K562 (cell line): Measurements from ENCODE around the gene UBE2H. TPM values are rescaled to one million over a fixed set of nuclear protein-coding genes. Genes with fewer than 3 reads are reported as not detected.

Source experiments
- ARNT ChIP-seq, 2 experiments: fragments of 450-650 bp; IDR thresholded peaks; 2 replicates each; pipeline ENCODE4 v1.6.1; 2016; ENCODE audit warnings: mild to moderate bottlenecking in 1 of 2
- BCL6 ChIP-seq: fragments of 250-450 bp; sonication (Bioruptor Pico); IDR thresholded peaks from 2 replicates; pipeline ENCODE4 v1.4.0; 2020
- FOXK2 ChIP-seq, 2 experiments: fragments of 450-650 bp; IDR thresholded peaks in 1 of 2; conservative IDR thresholded peaks in 1 of 2; 2 replicates each; pipeline ENCODE4 v1.6.1; 2016; ENCODE audit warnings: low read depth in 2 of 2, mild to moderate bottlenecking in 1 of 2
- HDAC6 ChIP-seq: IDR thresholded peaks from 2 replicates; pipeline ENCODE4 v1.6.1; 2012; ENCODE audit warnings: low read depth, mild to moderate bottlenecking, control low read depth, inconsistent platforms, low read length, moderate library complexity
- MYBL2 ChIP-seq, 2 experiments: fragments of 450-650 bp in 1 of 2; sonication (generic) in 1 of 2; formaldehyde crosslinking in 1 of 2; IDR thresholded peaks; 2 replicates each; pipeline versions ENCODE4 v1.6.1 to v1.8.1; 2017 to 2022; ENCODE audit warnings: borderline replicate concordance in 1 of 2, inconsistent platforms in 1 of 2, low read depth in 1 of 2, mild to moderate bottlenecking in 1 of 2, missing genetic modification reagents in 1 of 2, moderate library complexity in 1 of 2
- MYNN ChIP-seq, 2 experiments: sonication (generic); formaldehyde crosslinking in 1 of 2; IDR thresholded peaks; 2 replicates each; pipeline versions ENCODE4 v1.5.0 to v1.6.1; 2016 to 2020; ENCODE audit warnings: antibody characterized with exemption in 1 of 2, missing genetic modification reagents in 1 of 2
- NONO ChIP-seq, 2 experiments: fragments of 200-400 bp in 1 of 2; fragments of 450-650 bp in 1 of 2; formaldehyde crosslinking in 1 of 2; IDR thresholded peaks; 2 replicates each; pipeline ENCODE4 v1.6.1; 2017; ENCODE audit warnings: low read depth in 2 of 2, mild to moderate bottlenecking in 2 of 2, moderate library complexity in 2 of 2, low read length in 1 of 2
- RBM15 ChIP-seq: fragments of 200-400 bp; formaldehyde crosslinking; IDR thresholded peaks from 2 replicates; pipeline ENCODE4 v1.6.1; 2018; ENCODE audit warnings: mild to moderate bottlenecking, low read length, moderate library complexity; ENCODE audit not compliant: insufficient read depth
- STAT5A ChIP-seq: IDR thresholded peaks from 2 replicates; pipeline ENCODE4 v1.6.1; 2012; ENCODE audit warnings: low read length, inconsistent platforms, borderline replicate concordance
- TBP ChIP-seq: optimal IDR thresholded peaks from 2 replicates; pipeline ENCODE3; 2011; ENCODE audit warnings: low read depth, low read length, improper control_type of control experiment
- ZKSCAN3 ChIP-seq: fragments of 250-450 bp; sonication (Bioruptor Pico); IDR thresholded peaks from 2 replicates; pipeline ENCODE4 v1.4.0; 2020
- ZNF146 ChIP-seq: IDR thresholded peaks from one replicate; pipeline ENCODE4 v1.6.1; 2018; ENCODE audit warnings: missing compliant biosample characterization; ENCODE audit not compliant: unreplicated experiment
- ZNF232 ChIP-seq: sonication (generic); formaldehyde crosslinking; IDR thresholded peaks from 2 replicates; pipeline ENCODE4 v1.8.0; 2022; ENCODE audit warnings: mild to moderate bottlenecking, missing genetic modification reagents
- ZNF408 ChIP-seq: fragments of 250-450 bp; sonication (Bioruptor Pico); IDR thresholded peaks from 2 replicates; pipeline ENCODE4 v1.4.0; 2020; ENCODE audit warnings: low read depth, mild to moderate bottlenecking, moderate library complexity
- ZNF589 ChIP-seq: fragments of 200-800 bp; sonication (Bioruptor generic); IDR thresholded peaks from 2 replicates; pipeline ENCODE4 v1.6.1; 2016; ENCODE audit warnings: low read depth, missing genetic modification characterization, missing compliant biosample characterization
- ZNF79 ChIP-seq: fragments of 250-450 bp; sonication (Bioruptor Pico); IDR thresholded peaks from 2 replicates; pipeline ENCODE4 v1.4.0; 2020; ENCODE audit warnings: low read depth, mild to moderate bottlenecking, moderate library complexity
- polyA plus RNA-seq, 8 experiments: library from polyadenylated mRNA; depleted of rRNA in 4 of 8; stranded (reverse) in 5 of 8; unstranded in 3 of 8; fragments of >200 nt; fragmentation: Nextera tagmentation in 2 of 8; fragmentation: Illumina TruSeq in 1 of 8; extraction: Ambion mirVana in 2 of 8; extraction: Trizol in 1 of 8; gene quantifications; 2 replicates each; pipeline versions ENCODE4 v1.2.1 to v1.2.3, GENCODE V29; 2011 to 2014; ENCODE audit warnings: inconsistent platforms in 1 of 8, missing spikeins in 1 of 8
- total RNA-seq, 7 experiments: library from RNA; depleted of rRNA in 6 of 7; stranded (reverse); fragments of >200 nt in 6 of 7; fragmentation: Illumina TruSeq in 2 of 7; extraction: Trizol in 2 of 7; gene quantifications; 2 replicates each; pipeline versions ENCODE4 v1.2.1 to v1.2.3, GENCODE V29; 2011 to 2021; ENCODE audit warnings: low replicate concordance in 1 of 7
- TF ChIP-seq, protein P1 (sequence below): fragments of 450-650 bp; IDR thresholded peaks from 2 replicates; pipeline ENCODE4 v1.6.1; 2016; ENCODE audit warnings: antibody characterized with exemption
- TF ChIP-seq, protein P2 (sequence below): fragments of 450-650 bp; IDR thresholded peaks from one replicate; pipeline ENCODE4 v1.6.1; 2018; ENCODE audit warnings: mild to moderate bottlenecking, moderate library complexity; ENCODE audit not compliant: partially characterized antibody
- TF ChIP-seq, protein P3 (sequence below): fragments of 250-450 bp; sonication (Bioruptor Pico); IDR thresholded peaks from 2 replicates; pipeline ENCODE4 v1.4.0; 2020; ENCODE audit warnings: mild to moderate bottlenecking, moderate library complexity
- TF ChIP-seq, protein P4 (sequence below): IDR thresholded peaks from 2 replicates; pipeline ENCODE4 v1.6.1; 2016; ENCODE audit warnings: missing genetic modification characterization, missing compliant biosample characterization

Gene UBE2H
- total and polyA plus RNA-seq, 9 of the 15 experiments (the other 6 are each of a cell fraction or from before 2014, with no cell fraction given): 6.3 to 33.0 (median 13.3) TPM

DNA sequence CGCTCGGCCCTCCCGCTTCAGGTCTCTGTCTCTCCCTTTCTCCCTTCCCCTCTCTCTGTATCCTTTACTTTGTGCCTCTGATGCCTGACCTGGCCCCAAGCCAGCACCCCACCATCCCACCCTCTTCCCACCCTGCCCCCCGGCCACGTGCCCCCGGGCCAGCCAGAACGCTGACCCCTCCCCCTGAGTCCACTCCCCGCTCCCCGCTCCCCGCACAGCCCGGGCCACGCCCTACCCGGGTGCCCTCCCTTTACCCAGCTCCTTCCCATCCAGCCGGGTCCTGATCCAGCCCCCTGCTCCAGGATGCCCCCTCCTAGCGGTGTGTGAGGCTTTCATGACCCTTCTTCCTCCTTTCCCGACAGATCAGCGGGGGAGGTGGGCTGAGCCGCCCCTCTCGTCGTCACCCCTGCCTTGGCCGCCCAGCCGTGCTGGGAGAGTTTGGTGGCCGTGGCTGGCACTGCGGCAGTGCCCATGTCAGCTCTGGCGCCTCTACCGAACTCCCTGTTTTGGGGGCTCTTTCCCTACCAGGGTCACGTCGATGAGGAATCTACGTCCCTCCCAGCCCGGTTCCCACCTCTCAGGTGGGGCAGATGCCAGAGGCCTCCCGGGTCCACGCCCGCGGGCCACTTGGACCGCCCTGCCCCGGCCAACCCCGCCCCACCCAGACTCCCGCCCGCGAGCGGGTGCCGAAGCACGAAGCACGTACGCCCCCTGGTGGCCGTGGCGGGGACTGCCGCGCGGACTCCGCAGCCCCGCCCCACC lies 127.4 kb downstream of the UBE2H start (continued):
- TF ChIP-seq, protein P1, sequence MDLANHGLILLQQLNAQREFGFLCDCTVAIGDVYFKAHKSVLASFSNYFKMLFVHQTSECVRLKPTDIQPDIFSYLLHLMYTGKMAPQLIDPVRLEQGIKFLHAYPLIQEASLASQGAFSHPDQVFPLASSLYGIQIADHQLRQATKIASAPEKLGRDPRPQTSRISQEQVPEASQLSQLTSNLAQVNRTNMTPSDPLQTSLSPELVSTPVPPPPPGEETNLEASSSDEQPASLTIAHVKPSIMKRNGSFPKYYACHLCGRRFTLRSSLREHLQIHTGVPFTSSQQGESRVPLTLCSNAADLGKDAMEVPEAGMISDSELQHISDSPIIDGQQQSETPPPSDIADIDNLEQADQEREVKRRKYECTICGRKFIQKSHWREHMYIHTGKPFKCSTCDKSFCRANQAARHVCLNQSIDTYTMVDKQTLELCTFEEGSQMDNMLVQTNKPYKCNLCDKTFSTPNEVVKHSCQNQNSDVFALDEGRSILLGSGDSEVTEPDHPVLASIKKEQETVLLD: 0 out of 2 replicates have a peak, but pooled peaks have one; percentile 59
- TF ChIP-seq MYNN (IDR thresholded peaks at IDR 0.05): peak; percentile 24
- no peak for TF ChIP-seq MYNN (CRISPR knock-in tag; IDR thresholded peaks at IDR 0.05)
- TF ChIP-seq ZKSCAN3 (CRISPR knock-in tag): no peak
- no peak for TF ChIP-seq ZNF232 (CRISPR knock-in tag)
- TF ChIP-seq ZNF408 (CRISPR knock-in tag): no peak
- TF ChIP-seq TBP: no peak
- no peak for TF ChIP-seq HDAC6
- TF ChIP-seq RBM15: no peak
- TF ChIP-seq, protein P2, sequence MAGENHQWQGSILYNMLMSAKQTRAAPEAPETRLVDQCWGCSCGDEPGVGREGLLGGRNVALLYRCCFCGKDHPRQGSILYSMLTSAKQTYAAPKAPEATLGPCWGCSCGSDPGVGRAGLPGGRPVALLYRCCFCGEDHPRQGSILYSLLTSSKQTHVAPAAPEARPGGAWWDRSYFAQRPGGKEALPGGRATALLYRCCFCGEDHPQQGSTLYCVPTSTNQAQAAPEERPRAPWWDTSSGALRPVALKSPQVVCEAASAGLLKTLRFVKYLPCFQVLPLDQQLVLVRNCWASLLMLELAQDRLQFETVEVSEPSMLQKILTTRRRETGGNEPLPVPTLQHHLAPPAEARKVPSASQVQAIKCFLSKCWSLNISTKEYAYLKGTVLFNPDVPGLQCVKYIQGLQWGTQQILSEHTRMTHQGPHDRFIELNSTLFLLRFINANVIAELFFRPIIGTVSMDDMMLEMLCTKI: no peak
- no peak for TF ChIP-seq ARNT (IDR thresholded peaks at IDR 0.05)
- TF ChIP-seq, protein P3, sequence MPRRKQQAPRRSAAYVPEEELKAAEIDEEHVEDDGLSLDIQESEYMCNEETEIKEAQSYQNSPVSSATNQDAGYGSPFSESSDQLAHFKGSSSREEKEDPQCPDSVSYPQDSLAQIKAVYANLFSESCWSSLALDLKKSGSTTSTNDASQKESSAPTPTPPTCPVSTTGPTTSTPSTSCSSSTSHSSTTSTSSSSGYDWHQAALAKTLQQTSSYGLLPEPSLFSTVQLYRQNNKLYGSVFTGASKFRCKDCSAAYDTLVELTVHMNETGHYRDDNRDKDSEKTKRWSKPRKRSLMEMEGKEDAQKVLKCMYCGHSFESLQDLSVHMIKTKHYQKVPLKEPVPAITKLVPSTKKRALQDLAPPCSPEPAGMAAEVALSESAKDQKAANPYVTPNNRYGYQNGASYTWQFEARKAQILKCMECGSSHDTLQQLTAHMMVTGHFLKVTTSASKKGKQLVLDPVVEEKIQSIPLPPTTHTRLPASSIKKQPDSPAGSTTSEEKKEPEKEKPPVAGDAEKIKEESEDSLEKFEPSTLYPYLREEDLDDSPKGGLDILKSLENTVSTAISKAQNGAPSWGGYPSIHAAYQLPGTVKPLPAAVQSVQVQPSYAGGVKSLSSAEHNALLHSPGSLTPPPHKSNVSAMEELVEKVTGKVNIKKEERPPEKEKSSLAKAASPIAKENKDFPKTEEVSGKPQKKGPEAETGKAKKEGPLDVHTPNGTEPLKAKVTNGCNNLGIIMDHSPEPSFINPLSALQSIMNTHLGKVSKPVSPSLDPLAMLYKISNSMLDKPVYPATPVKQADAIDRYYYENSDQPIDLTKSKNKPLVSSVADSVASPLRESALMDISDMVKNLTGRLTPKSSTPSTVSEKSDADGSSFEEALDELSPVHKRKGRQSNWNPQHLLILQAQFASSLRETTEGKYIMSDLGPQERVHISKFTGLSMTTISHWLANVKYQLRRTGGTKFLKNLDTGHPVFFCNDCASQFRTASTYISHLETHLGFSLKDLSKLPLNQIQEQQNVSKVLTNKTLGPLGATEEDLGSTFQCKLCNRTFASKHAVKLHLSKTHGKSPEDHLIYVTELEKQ: no peak
- TF ChIP-seq ZNF146 (CRISPR knock-in tag): no peak
- TF ChIP-seq MYBL2 (IDR thresholded peaks at IDR 0.05; ENCODE audit: low read depth): no peak
- TF ChIP-seq MYBL2 (CRISPR knock-in tag; IDR thresholded peaks at IDR 0.05; ENCODE audit: borderline replicate concordance): no peak
- no peak for TF ChIP-seq NONO (IDR thresholded peaks at IDR 0.05; ENCODE audit: low read depth in 2 of 2, low read length in 1 of 2)
- TF ChIP-seq STAT5A: no peak
- 0 out of 2 replicates have a peak, but pooled peaks have one; percentile 44 for TF ChIP-seq ZNF589 (CRISPR knock-in tag)
- no peak for TF ChIP-seq ZNF79 (CRISPR knock-in tag)
- TF ChIP-seq BCL6 (CRISPR knock-in tag): no peak
- TF ChIP-seq, protein P4, sequence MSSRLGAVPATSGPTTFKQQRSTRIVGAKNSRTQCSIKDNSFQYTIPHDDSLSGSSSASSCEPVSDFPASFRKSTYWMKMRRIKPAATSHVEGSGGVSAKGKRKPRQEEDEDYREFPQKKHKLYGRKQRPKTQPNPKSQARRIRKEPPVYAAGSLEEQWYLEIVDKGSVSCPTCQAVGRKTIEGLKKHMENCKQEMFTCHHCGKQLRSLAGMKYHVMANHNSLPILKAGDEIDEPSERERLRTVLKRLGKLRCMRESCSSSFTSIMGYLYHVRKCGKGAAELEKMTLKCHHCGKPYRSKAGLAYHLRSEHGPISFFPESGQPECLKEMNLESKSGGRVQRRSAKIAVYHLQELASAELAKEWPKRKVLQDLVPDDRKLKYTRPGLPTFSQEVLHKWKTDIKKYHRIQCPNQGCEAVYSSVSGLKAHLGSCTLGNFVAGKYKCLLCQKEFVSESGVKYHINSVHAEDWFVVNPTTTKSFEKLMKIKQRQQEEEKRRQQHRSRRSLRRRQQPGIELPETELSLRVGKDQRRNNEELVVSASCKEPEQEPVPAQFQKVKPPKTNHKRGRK (tag): no peak
- no peak for TF ChIP-seq FOXK2 (conservative IDR thresholded peaks at IDR 0.05 in 1 of 2, IDR thresholded peaks at IDR 0.05 in 1 of 2; ENCODE audit: low read depth in 2 of 2)
